VCaP (cell line): ENCODE results near the gene RRAS2.
A peak's percentile ranks its signal among the peaks of the same experiment; 100 is the strongest.

Source experiments
- H3K27ac ChIP-seq: fragments of 450-650 bp; 2 replicates; pipeline ENCODE4 v1.5.1; 2017
- CTCF ChIP-seq: fragments of 450-650 bp; conservative IDR thresholded peaks from 2 replicates; pipeline ENCODE4 v1.5.1; 2017; ENCODE audit warnings: mild to moderate bottlenecking, moderate library complexity

Gene RRAS2

GRCh38 chr11:14380125-14380936 is 21.3 kb upstream of the RRAS2 start:
- TF ChIP-seq CTCF: no peak
- peak overlapping the region; percentile 91 for H3K27ac ChIP-seq

- no peak for TF ChIP-seq CTCF
- no peak overlapping the region for H3K27ac ChIP-seq
Measured at GRCh38 chr11:14378171-14378570, 19.2 kb upstream of the RRAS2 start.

GRCh38 chr11:14376920-14377319 is 17.9 kb upstream of the RRAS2 start:
- no peak for TF ChIP-seq CTCF
- H3K27ac ChIP-seq: no peak overlapping the region

- no peak for TF ChIP-seq CTCF
Measured at GRCh38 chr11:14374922-14375830, 16.2 kb upstream of the RRAS2 start.

GRCh38 chr11:14373941-14374646 is 15.1 kb upstream of the RRAS2 start:
- H3K27ac ChIP-seq: no peak overlapping the region
- TF ChIP-seq CTCF: no peak

More at GRCh38 chr11:14374922-14375830, 16.2 kb upstream of the RRAS2 start:
- H3K27ac ChIP-seq: no peak overlapping the region

GRCh38 chr11:14372011-14372410 is 13.0 kb upstream of the RRAS2 start:
- no peak for TF ChIP-seq CTCF
- no peak overlapping the region for H3K27ac ChIP-seq

GRCh38 chr11:14371249-14371648 is 12.3 kb upstream of the RRAS2 start:
- TF ChIP-seq CTCF: no peak
- H3K27ac ChIP-seq: no peak overlapping the region
